ENCODE measurements around the gene NTN3.

NTN3 gene

GRCh38 chr16:2515180-2515851 lies 44.2 kb downstream of the NTN3 start:
- no peak for DNase-seq

GRCh38 chr16:2516391-2517240 lies 45.5 kb downstream of the NTN3 start:
- no peak for DNase-seq

- DNase-seq: no peak
Measured at GRCh38 chr16:2517954-2518605, 47.0 kb downstream of the NTN3 start.

GRCh38 chr16:2518823-2519710 lies 48.0 kb downstream of the NTN3 start:
- DNase-seq: no peak

GRCh38 chr16:2519711-2520080 lies 48.6 kb downstream of the NTN3 start:
- no peak for DNase-seq

- DNase-seq: peak; percentile 84
Measured at GRCh38 chr16:2520097-2520783, 49.1 kb downstream of the NTN3 start, which contains the start of gene AMDHD2. Gene AMDHD2, plus strand, starts transcription at chr16:2520371. Its CDS starts 88 bp downstream, at chr16:2520459.

- peak; percentile 63 for DNase-seq
Measured at GRCh38 chr16:2520784-2521531, 49.9 kb downstream of the NTN3 start.
